Measurements from ENCODE around the gene KCNIP3.
"Not testable (repeated sequence)": the region's sequence is repeated elsewhere in the genome, so short reads cannot be mapped to it uniquely, and the experiment has no call there.

The KCNIP3 gene

DNA sequence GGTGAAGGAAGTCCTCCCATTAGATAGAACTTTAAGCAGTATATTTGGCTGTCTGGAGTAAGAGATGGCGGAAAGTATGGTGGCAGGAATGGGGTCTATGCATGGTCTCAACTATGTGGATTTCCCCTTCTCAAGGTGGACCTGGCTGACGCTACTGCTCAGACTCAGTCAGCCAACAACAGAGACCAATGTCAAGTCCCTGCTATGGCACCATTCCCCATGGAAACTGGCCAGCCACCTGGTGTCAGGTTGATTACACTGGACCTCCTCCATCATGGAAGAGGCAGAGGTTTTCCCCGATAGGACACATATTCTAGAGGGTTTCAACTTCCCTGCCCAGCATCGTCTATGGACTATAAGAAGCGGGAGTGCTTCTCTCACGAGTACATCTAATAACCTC, 96.8 kb downstream of the KCNIP3 start:
- ChIA-PET POLR2A (no interaction called here), CTCF (interaction anchor here (1.7 kb wide), 1 partner anchor 8 kb away, joined by 8 read pairs; the partner anchor contains the start of gene FAHD2A)
- TF ChIP-seq, protein P1, sequence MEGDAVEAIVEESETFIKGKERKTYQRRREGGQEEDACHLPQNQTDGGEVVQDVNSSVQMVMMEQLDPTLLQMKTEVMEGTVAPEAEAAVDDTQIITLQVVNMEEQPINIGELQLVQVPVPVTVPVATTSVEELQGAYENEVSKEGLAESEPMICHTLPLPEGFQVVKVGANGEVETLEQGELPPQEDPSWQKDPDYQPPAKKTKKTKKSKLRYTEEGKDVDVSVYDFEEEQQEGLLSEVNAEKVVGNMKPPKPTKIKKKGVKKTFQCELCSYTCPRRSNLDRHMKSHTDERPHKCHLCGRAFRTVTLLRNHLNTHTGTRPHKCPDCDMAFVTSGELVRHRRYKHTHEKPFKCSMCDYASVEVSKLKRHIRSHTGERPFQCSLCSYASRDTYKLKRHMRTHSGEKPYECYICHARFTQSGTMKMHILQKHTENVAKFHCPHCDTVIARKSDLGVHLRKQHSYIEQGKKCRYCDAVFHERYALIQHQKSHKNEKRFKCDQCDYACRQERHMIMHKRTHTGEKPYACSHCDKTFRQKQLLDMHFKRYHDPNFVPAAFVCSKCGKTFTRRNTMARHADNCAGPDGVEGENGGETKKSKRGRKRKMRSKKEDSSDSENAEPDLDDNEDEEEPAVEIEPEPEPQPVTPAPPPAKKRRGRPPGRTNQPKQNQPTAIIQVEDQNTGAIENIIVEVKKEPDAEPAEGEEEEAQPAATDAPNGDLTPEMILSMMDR (IDR thresholded peaks at IDR 0.05; ENCODE audit: insufficient read depth, low read length, missing control alignments) = no peak
- no peak overlapping the region for H3K4me3 ChIP-seq (ENCODE audit: low read depth, low read length)
- DNase-seq (ENCODE audit: low read depth, low spot score) = no peak

DNA sequence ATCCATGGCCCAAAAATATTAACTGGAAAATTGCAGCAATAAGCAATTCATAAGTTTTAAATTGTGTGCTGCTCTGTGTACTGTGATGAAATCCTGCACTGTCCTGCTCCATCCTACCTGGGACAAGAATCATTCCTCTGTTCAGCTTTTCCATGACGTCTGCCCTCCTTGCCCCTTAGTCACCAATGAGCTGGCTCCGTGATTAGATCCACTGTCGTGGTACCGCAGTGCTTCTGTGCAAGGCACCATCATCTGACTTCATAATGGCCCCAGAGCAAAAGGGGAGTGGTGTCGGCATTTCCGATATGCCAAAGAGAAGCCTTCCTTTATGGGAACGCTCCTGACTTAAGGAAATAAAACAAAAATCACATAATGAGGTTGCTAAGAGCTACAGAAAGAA, 101.9 kb downstream of the KCNIP3 start:
- ChIA-PET CTCF (interaction anchor here (1.7 kb wide), 1 partner anchor 10 kb away, joined by 8 read pairs; no protein-coding TSS in a partner anchor), POLR2A (no interaction called here)
- TF ChIP-seq, protein P1 (IDR thresholded peaks at IDR 0.05; ENCODE audit: insufficient read depth, low read length, missing control alignments) = no peak
- no peak overlapping the region for H3K4me3 ChIP-seq (ENCODE audit: low read depth, low read length)
- no peak for DNase-seq (ENCODE audit: low read depth, low spot score)

DNA sequence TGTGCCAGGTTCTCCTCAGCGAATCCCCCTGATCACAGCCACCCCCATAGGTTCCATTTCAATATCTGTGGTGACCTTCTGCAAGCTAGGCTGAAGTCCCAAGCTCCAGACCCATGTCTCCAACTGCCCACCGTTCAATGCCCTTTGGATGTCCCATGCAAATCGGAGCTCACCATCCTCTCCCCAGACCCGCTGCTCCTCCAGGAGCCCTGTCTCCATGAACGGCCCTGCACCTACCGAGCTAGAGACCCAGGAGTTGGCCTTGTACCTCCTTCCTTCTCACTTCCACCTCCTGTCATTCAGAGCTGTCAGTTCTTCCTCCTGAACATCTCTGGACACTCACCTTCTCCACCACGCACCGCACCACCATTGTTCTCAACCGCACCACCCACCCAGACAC, 104.3 kb downstream of the KCNIP3 start:
- DNase-seq (ENCODE audit: low read depth, low spot score) = no peak
- H3K4me3 ChIP-seq (ENCODE audit: low read depth, low read length) = peak overlapping the region; percentile 96
- ChIA-PET CTCF (interaction anchor here (1.5 to 4.3 kb wide), 6 partner anchors 8 to 328 kb away, joined by 3 to 54 read pairs (median 11); no protein-coding TSS in a partner anchor), POLR2A (no interaction called here)
- TF ChIP-seq, protein P1 (IDR thresholded peaks at IDR 0.05; ENCODE audit: insufficient read depth, low read length, missing control alignments) = no peak

DNA sequence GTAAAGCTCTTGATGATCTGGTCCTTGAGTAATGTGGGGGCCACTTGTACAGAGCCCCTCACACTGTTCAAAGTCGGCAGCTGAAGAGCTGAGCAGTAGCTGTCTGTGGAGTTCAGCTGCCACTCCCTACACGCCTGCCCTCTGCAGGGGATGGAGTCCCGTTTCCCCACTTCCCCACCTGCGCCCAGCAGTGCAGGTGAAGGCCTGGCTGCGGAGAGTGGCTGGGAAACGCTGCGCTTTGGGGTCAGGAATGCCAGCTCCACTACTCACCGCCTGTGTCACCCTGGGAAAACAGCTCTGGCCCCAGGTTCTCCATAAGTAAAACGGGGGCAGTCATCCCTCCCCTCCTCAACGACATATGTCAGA, 104.8 kb downstream of the KCNIP3 start:
- POLR2A ChIA-PET = not testable (repeated sequence)

DNA sequence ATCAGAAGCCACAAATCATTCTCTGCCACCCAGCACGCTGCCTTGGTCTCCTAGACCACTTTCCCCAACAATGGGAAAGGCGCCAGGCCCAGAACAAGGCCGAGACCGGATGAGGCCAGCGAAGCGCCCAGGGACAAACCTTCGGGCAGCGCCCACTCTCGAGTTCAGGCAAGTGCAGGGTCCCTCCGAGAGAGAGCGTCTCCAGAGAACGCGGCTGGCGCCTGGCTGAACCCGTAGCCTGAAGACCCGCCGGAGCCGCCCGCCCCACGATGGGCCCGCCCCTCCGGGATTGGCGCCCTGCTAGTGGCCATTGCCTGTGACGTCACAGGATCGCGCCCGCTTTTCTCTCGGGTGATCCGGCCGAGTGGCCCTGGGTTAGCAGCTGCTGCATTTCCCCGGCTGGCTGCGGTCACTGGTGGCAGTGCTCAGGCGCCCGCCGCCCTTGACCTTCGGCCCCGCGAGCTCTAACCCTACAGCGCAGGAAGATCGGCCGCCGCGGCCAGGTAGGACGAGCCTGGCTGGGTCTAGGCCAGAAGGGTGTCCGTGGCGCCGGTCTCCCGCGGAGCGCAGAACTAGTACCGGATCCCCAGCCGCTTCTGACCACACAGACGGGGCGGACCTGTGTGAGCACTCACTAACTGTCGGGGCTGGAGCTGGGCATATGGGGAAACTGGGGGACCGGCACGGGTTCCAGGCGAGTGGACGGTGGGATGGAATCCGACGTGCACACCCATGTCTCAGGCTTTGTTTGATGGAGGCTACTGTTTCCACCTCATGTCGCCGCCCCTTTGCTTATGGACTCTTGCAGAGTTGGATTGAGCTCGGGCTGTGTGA, 105.4 kb downstream of the KCNIP3 start, which contains the start of gene FAHD2A:
FAHD2A (plus strand) TSS at position 339 of the 834 bp plus-strand sequence. CDS start 2,851 bp downstream, outside the sequence.
- no peak for DNase-seq (ENCODE audit: low read depth, low spot score)
- peak within 1 kb of the TSS; percentile 96 for H3K4me3 ChIP-seq (ENCODE audit: low read depth, low read length)
- TF ChIP-seq, protein P1 (IDR thresholded peaks at IDR 0.05; ENCODE audit: insufficient read depth, low read length, missing control alignments) = no peak
- POLR2A ChIA-PET = no interaction called here
- CTCF ChIA-PET = interaction anchor here (0.6 to 4.3 kb wide), 13 partner anchors 10 to 332 kb away, joined by 3 to 54 read pairs (median 5); no protein-coding TSS in a partner anchor

More for the DNA sequence above, 104.8 kb downstream of the KCNIP3 start:
- H3K4me3 ChIP-seq (ENCODE audit: low read depth, low read length) = peak overlapping the region; percentile 96
- not testable (repeated sequence) for DNase-seq (ENCODE audit: low read depth, low spot score)
- CTCF ChIA-PET = interaction anchor here (1.5 to 4.3 kb wide), 7 partner anchors 9 to 333 kb away, joined by 3 to 54 read pairs (median 8); no protein-coding TSS in a partner anchor

DNA sequence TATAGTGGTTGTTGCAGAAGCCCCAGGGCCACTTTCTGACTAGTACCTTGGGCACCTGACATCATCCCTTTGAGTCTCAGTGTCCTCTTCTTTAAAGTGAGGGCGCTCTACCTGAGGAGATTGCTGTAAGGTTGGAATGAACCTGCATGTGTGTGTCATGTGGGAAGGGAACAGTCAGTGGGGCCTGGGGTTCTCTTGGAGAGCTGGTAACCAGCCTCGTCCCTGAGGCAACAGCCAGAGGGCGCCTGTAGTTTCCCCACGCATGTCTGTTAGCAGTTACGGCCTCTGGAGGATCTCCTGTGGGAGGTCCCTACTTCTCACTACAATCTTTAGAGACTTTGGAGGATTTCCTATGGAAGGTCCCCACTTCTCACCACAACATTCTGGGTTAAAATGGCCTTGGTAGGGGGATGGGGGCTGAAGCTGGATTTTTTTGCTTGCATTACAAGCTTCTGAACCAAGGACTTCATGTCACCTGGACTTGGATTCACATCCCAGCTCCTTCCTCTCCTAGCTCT, 106.1 kb downstream of the KCNIP3 start:
- CTCF ChIA-PET = interaction anchor here (0.9 to 4.3 kb wide), 14 partner anchors 9 to 331 kb away, joined by 3 to 54 read pairs (median 5); no protein-coding TSS in a partner anchor
- DNase-seq (ENCODE audit: low read depth, low spot score); POLR2A ChIA-PET: not testable (repeated sequence)
- TF ChIP-seq, protein P1 (IDR thresholded peaks at IDR 0.05; ENCODE audit: insufficient read depth, low read length, missing control alignments) = peak; percentile 46
- peak overlapping the region; percentile 96 for H3K4me3 ChIP-seq (ENCODE audit: low read depth, low read length)

DNA sequence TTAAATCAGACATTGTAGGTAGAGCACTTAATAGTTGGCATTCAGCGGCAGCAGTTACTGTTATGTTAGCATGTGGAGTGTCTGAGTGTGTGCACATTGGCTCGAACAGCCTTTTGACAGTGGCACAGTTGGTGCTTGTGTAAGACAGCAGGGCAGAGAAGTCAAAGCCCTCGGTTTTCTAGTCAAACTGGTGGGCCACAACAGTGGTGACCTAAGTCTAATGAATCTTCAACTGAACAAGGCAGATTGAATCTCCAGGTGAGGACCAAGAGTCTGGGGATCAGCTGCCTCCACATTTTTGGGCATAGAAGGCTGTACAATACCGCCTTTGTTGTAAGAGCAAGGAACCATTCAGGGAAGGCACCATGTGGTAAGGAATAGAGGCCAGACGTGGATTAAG, 106.7 kb downstream of the KCNIP3 start:
- peak overlapping the region; percentile 96; the same call in 1 of the 2 replicates for H3K4me3 ChIP-seq (ENCODE audit: low read depth, low read length)
- CTCF ChIA-PET = interaction anchor here (0.9 to 4.3 kb wide), 11 partner anchors 8 to 331 kb away, joined by 3 to 54 read pairs (median 5); no protein-coding TSS in a partner anchor
- POLR2A ChIA-PET; DNase-seq (ENCODE audit: low read depth, low spot score): not testable (repeated sequence)

DNA sequence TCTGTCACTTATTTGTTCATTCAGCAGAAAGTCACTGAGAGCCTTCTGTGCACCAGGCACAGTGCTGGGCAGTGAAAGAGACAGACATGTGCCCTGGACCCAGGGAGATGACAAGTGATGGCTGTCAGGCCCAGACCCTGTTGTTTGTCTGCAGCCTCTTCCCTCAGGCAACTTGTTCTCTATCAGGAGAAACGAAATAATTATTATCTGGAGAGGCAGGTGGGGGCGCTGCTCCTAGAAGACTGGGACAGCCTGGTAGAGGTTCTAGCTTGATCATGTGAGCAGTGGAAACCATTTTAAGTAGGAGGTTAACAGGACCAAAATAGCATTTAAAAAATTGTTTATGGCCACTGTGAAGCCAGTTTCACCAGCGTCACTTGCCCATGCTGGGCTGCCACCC, 107.5 kb downstream of the KCNIP3 start:
- H3K4me3 ChIP-seq (ENCODE audit: low read depth, low read length); POLR2A ChIA-PET; DNase-seq (ENCODE audit: low read depth, low spot score): not testable (repeated sequence)
- CTCF ChIA-PET = interaction anchor here (0.6 to 3.3 kb wide), 3 partner anchors 11 to 324 kb away, joined by 3 to 14 read pairs (median 3); no protein-coding TSS in a partner anchor

DNA sequence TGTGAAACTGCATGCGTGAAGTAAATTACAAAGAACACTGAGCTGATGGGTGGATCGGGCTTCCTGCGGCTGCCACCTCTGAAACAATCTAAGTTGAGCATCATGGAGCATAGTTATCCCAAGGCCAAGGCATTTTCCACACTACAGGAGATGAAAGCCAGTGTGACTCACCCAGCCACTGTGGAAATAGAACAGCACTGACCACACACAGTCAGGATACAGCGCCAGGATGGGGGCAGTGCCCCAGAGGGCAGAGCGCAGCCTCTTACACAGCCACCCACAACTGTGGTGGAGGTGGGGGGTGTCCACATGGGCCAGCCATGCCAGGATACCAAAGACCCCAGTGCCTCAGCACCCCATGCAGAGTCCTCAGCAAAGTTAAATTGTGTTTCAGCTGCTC, 114.1 kb downstream of the KCNIP3 start:
- CTCF ChIA-PET = interaction anchor here (0.9 to 1.7 kb wide), 6 partner anchors 8 to 318 kb away, joined by 3 to 7 read pairs (median 4); no protein-coding TSS in a partner anchor
- DNase-seq (ENCODE audit: low read depth, low spot score); H3K4me3 ChIP-seq (ENCODE audit: low read depth, low read length); POLR2A ChIA-PET: not testable (repeated sequence)
